OCI-LY7 (cell line): ENCODE results near the gene PSMD6. TPM values are rescaled to one million over a fixed set of nuclear protein-coding genes. Genes with fewer than 3 reads are reported as not detected.

Experiments
- BruUV-seq: library from RNA; stranded (reverse); fragments of 400-500 nt; replicated peaks from 2 replicates; lab custom pipeline; 2021; lab: Mats Ljungman, UMichigan
- CTCF ChIA-PET: fragments of 300-600 bp; sonication (Branson Sonifier 250); formaldehyde crosslinking; loops from one replicate; lab custom pipeline; 2022; ENCODE audit warnings: antibody characterized with exemption; ENCODE audit not compliant: unreplicated experiment; lab: Charles Lee
- POLR2A ChIA-PET: fragments of 300-600 bp; sonication (Branson Sonifier 250); formaldehyde crosslinking; loops from one replicate; lab custom pipeline; 2022; ENCODE audit warnings: antibody characterized with exemption; lab: Charles Lee
- DNase-seq: peaks from one replicate; pipeline ENCODE4 v3.0.0-alpha.2; 2015; ENCODE audit warnings: low spot score
- H2AFZ ChIP-seq: fragments of 200-600 bp; sonication (generic), shearing (Covaris generic); 2 replicates; pipeline ENCODE4 v1.6.1; 2014; ENCODE audit warnings: mild to moderate bottlenecking, antibody characterized with exemption, low read length, moderate library complexity
- H3K27ac ChIP-seq: fragments of 200-600 bp; sonication (generic); 2 replicates; pipeline ENCODE4 v1.5.1; 2014; ENCODE audit warnings: mixed run types, low read depth, mild to moderate bottlenecking, moderate library complexity, low read length, inconsistent platforms; ENCODE audit not compliant: poor library complexity, severe bottlenecking
- H3K36me3 ChIP-seq: fragments of 200-600 bp; sonication (generic); 2 replicates; pipeline ENCODE4 v1.6.1; 2014; ENCODE audit warnings: mild to moderate bottlenecking, antibody characterized with exemption, low read length, moderate library complexity, mixed read lengths; ENCODE audit not compliant: insufficient read depth
- H3K4me1 ChIP-seq: fragments of 200-600 bp; sonication (generic); 2 replicates; pipeline ENCODE4 v1.5.1; 2014; ENCODE audit warnings: mild to moderate bottlenecking, low read length; ENCODE audit not compliant: insufficient read depth, poor library complexity, severe bottlenecking
- H3K4me2 ChIP-seq: fragments of 200-600 bp; sonication (generic); 2 replicates; pipeline ENCODE4 v1.6.1; 2014; ENCODE audit warnings: mild to moderate bottlenecking, low read length
- H3K4me3 ChIP-seq: fragments of 200-600 bp; sonication (generic); 2 replicates; pipeline ENCODE4 v1.5.1; 2014; ENCODE audit warnings: mild to moderate bottlenecking, low read depth, low read length; ENCODE audit not compliant: poor library complexity, severe bottlenecking
- H3K79me2 ChIP-seq: fragments of 200-600 bp; sonication (generic); 2 replicates; pipeline ENCODE4 v1.6.1; 2016; ENCODE audit warnings: low read depth, mild to moderate bottlenecking, low read length, moderate library complexity, mixed read lengths; ENCODE audit not compliant: insufficient read depth
- H3K9me2 ChIP-seq: fragments of 200-600 bp; sonication (generic); 2 replicates; pipeline ENCODE4 v1.6.1; 2016; ENCODE audit warnings: mild to moderate bottlenecking, low read length, mixed read lengths; ENCODE audit not compliant: insufficient read depth
- H3K9me3 ChIP-seq: fragments of 200-600 bp; sonication (generic); 2 replicates; pipeline ENCODE4 v1.6.1; 2014; ENCODE audit warnings: mild to moderate bottlenecking, mixed run types, low read length, mixed read lengths
- H4K20me1 ChIP-seq: fragments of 200-600 bp; sonication (generic); 2 replicates; pipeline ENCODE4 v1.6.1; 2014; ENCODE audit warnings: mild to moderate bottlenecking, antibody characterized with exemption, low read length, moderate library complexity, mixed read lengths; ENCODE audit not compliant: insufficient read depth
- EZH2phosphoT487 ChIP-seq: fragments of 200-600 bp; sonication (generic); IDR thresholded peaks from 2 replicates; pipeline ENCODE4 v1.6.1; 2018; ENCODE audit warnings: low read depth, borderline replicate concordance, mild to moderate bottlenecking, mixed run types, antibody characterized with exemption, low read length, moderate library complexity, mixed read lengths
- intact Hi-C: fragments of 100-400 bp; cut with micrococcal nuclease; formaldehyde crosslinking; loops from one replicate; pipeline ENCODE4 v1.10.0; 2022; ENCODE audit not compliant: unreplicated experiment
- total RNA-seq, 2 experiments: library from RNA; depleted of rRNA in 1 of 2; stranded (reverse); fragments of >200 nt in 1 of 2; shearing (Covaris generic) in 1 of 2; gene quantifications; 2 replicates each; pipeline ENCODE4 v1.2.3, GENCODE V29; 2014 to 2022
- TF ChIP-seq, protein P1 (sequence below): fragments of 200-600 bp; sonication (generic); conservative IDR thresholded peaks from 2 replicates; pipeline ENCODE4 v1.5.1; 2014; ENCODE audit warnings: mild to moderate bottlenecking, antibody characterized with exemption, low read length, moderate library complexity, mixed read lengths

The PSMD6 gene
- total RNA-seq, 2 experiments from 2014 or later: 65.2 to 106 TPM

DNA sequence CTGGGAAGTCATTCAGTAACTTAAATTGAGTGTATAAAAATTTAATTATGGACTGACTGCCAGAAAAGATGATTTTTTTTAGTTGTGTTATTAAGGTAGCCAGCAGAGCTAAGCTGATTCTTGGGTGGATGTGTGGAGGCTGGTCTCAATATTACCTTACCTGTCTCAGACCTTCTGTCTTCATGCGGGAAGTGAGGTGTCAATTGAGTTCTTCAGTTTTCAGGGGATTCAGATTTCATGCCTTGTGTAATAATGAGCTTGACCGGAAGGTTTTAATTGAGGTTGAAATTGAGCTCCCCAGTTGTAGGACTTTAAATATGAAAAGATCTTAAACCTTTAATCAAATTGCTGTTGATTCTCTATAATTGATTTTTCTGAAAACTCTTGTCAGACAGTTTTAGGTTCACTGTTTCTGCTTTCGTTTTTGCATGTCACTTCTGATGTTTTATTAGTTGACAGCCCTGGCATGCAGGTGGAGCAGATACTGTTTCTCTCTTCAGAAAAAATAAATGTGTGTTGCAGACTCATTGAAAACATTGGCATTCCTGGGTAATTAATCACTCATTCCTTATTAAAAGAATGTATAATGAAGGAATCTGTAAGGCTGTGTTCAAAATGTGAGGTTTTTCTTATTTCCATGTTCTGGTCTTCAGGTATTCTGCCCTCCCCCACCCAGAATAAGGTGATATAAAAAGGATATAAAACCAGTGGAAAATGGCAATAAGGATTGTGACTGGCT lies 54.5 kb downstream of the PSMD6 start:
- no peaks in the 10 kb centered on the region for H3K9me3 ChIP-seq
- H3K9me2 ChIP-seq: no peaks in the 10 kb centered on the region
- H4K20me1 ChIP-seq: peaks cover 12% of the 10 kb centered on the region; the same call in 1 of the 2 replicates
- no peak overlapping the region; the same call in 1 of the 2 replicates for H3K4me2 ChIP-seq
- intact Hi-C loops: no loop called here
- H3K4me1 ChIP-seq: peaks cover 6% of the 10 kb centered on the region
- TF ChIP-seq EZH2phosphoT487: no peak
- TF ChIP-seq, protein P1, sequence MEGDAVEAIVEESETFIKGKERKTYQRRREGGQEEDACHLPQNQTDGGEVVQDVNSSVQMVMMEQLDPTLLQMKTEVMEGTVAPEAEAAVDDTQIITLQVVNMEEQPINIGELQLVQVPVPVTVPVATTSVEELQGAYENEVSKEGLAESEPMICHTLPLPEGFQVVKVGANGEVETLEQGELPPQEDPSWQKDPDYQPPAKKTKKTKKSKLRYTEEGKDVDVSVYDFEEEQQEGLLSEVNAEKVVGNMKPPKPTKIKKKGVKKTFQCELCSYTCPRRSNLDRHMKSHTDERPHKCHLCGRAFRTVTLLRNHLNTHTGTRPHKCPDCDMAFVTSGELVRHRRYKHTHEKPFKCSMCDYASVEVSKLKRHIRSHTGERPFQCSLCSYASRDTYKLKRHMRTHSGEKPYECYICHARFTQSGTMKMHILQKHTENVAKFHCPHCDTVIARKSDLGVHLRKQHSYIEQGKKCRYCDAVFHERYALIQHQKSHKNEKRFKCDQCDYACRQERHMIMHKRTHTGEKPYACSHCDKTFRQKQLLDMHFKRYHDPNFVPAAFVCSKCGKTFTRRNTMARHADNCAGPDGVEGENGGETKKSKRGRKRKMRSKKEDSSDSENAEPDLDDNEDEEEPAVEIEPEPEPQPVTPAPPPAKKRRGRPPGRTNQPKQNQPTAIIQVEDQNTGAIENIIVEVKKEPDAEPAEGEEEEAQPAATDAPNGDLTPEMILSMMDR: no peak
- POLR2A ChIA-PET: interaction anchor here (0.7 to 1.4 kb wide), 4 partner anchors 9 to 16 kb away, joined by 3 to 5 read pairs (median 4); no protein-coding TSS in a partner anchor
- no peak overlapping the region for H2AFZ ChIP-seq
- no peak for DNase-seq
- CTCF ChIA-PET: no interaction called here
- peaks cover 13% of the 10 kb centered on the region for H3K36me3 ChIP-seq
- H3K79me2 ChIP-seq: peaks cover 5% of the 10 kb centered on the region; the same call in 1 of the 2 replicates
- no peak overlapping the region for H3K27ac ChIP-seq
- no TSS peak for BruUV-seq
- H3K4me3 ChIP-seq: no peak overlapping the region

DNA sequence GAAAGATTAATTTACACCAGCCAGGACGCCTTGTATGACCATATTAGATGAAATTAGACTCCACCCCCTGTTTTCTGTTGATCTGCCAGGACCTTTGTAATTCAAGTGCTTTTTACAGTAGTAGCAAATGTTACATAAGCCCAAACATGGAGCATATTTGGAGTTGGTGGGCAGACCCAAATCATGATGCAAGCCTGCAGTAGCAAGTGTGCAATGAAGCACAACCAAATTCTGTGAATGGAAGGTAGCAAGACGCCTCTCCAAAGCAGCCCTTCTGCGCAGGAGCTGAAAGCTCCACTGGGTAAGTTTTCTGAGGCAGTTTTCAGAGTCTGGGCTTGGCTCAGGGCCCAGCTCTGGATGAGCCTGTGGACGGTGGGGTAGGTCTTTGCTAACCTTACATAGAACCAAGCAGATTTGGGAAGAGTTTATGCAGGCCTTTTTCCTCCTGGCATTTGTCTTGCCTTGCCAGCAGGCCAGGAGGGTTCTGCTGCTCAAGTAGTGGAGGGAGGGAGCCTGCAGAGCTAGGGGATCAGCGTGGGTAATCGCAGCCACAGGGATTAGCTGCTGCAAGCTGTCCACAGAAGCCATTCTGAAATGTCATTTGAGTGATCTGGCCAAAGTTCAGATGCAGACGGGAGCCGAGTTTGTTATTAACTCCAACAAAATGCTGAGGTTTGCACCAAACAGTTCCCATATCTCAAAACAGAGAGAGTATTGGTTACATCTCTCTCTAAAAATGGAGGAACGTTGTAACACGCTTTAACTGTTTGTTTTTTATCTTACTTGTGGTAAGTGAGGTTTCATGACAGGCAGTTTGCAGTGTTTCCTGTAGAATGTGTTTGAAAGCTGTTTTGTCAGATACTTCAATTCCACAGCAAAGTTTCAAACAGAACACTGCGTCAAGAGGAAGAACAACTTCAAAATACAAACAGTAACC lies 55.4 kb downstream of the PSMD6 start:
- POLR2A ChIA-PET: interaction anchor here (1.3 to 1.8 kb wide), 2 partner anchors 8 to 10 kb away, joined by 4 read pairs; no protein-coding TSS in a partner anchor
- TF ChIP-seq, protein P1: no peak
- no peak for TF ChIP-seq EZH2phosphoT487
- peaks cover 6% of the 10 kb centered on the region for H3K4me1 ChIP-seq
- no peak overlapping the region for H2AFZ ChIP-seq
- no peak overlapping the region; the same call in 1 of the 2 replicates for H3K4me2 ChIP-seq
- peaks cover 12% of the 10 kb centered on the region; the same call in 1 of the 2 replicates for H4K20me1 ChIP-seq
- intact Hi-C loops: no loop called here
- no peaks in the 10 kb centered on the region for H3K9me3 ChIP-seq
- peaks cover 9% of the 10 kb centered on the region; the same call in 1 of the 2 replicates for H3K36me3 ChIP-seq
- CTCF ChIA-PET: no interaction called here
- H3K27ac ChIP-seq: no peak overlapping the region
- H3K79me2 ChIP-seq: peaks cover 5% of the 10 kb centered on the region
- DNase-seq: no peak
- no peaks in the 10 kb centered on the region for H3K9me2 ChIP-seq
- BruUV-seq: no TSS peak
- no peak overlapping the region for H3K4me3 ChIP-seq
